OCI-LY3 (cell line): ENCODE results near the gene CD109.

Source experiments
- H2AFZ ChIP-seq: fragments of 200-600, 300-600 bp; shearing (Covaris generic); 2 replicates; pipeline ENCODE4 v1.6.0; 2014; ENCODE audit warnings: antibody characterized with exemption, low read depth, low read length
- H3K27ac ChIP-seq: fragments of 200-600, 300-600 bp; sonication (generic); 2 replicates; pipeline ENCODE4 v1.5.1; 2014; ENCODE audit warnings: mild to moderate bottlenecking, low read length, moderate library complexity, mixed read lengths
- H3K27me3 ChIP-seq: fragments of 200-600, 300-600 bp; sonication (generic); 2 replicates; pipeline ENCODE4 v1.6.1; 2014; ENCODE audit warnings: low read depth, low read length, mixed read lengths
- H3K36me3 ChIP-seq: fragments of 200-600, 300-600 bp; sonication (generic); replicated peaks from 2 replicates; pipeline ENCODE3; 2014; ENCODE audit warnings: low read depth, low read length, mixed read lengths
- H3K4me1 ChIP-seq: fragments of 300-600, 200-600 bp; sonication (generic); 2 replicates; pipeline ENCODE4 v1.6.1; 2014; ENCODE audit warnings: low read length, mixed read lengths
- H3K4me2 ChIP-seq: fragments of 200-600, 300-600 bp; sonication (generic); 2 replicates; pipeline ENCODE4 v1.6.1; 2014; ENCODE audit warnings: low read length, mixed read lengths
- H3K4me3 ChIP-seq: fragments of 300-600, 200-600 bp; sonication (generic); 2 replicates; pipeline ENCODE4 v1.5.1; 2014; ENCODE audit warnings: antibody characterized with exemption, mild to moderate bottlenecking, low read length, moderate library complexity
- H3K79me2 ChIP-seq: fragments of 300-600, 200-600 bp; shearing (Covaris generic); 2 replicates; pipeline ENCODE4 v1.6.1; 2014; ENCODE audit warnings: mild to moderate bottlenecking, low read length, mixed read lengths
- H3K9ac ChIP-seq: fragments of 300-600, 200-600 bp; shearing (Covaris generic); 2 replicates; pipeline ENCODE4 v1.6.0; 2014; ENCODE audit warnings: mild to moderate bottlenecking, low read length, moderate library complexity
- H3K9me3 ChIP-seq: fragments of 200-600, 300-600 bp; shearing (Covaris generic); 2 replicates; pipeline ENCODE4 v1.6.1; 2014; ENCODE audit warnings: low read length, mixed read lengths; ENCODE audit not compliant: insufficient read depth
- H4K20me1 ChIP-seq: fragments of 200-600, 300-600 bp; sonication (generic); 2 replicates; pipeline ENCODE4 v1.6.1; 2016; ENCODE audit warnings: low read length, mixed read lengths; ENCODE audit not compliant: insufficient read depth
- CTCF ChIP-seq: fragments of 200-600, 300-600 bp; sonication (generic); IDR thresholded peaks from 2 replicates; pipeline ENCODE4 v1.5.1; 2014; ENCODE audit warnings: antibody characterized with exemption, low read length, low read depth
- EZH2phosphoT487 ChIP-seq: fragments of 200-600 bp; shearing (Covaris generic); IDR thresholded peaks from 2 replicates; pipeline ENCODE4 v1.6.1; 2018; ENCODE audit warnings: antibody characterized with exemption, mixed run types, low read depth

CD109 gene

DNA sequence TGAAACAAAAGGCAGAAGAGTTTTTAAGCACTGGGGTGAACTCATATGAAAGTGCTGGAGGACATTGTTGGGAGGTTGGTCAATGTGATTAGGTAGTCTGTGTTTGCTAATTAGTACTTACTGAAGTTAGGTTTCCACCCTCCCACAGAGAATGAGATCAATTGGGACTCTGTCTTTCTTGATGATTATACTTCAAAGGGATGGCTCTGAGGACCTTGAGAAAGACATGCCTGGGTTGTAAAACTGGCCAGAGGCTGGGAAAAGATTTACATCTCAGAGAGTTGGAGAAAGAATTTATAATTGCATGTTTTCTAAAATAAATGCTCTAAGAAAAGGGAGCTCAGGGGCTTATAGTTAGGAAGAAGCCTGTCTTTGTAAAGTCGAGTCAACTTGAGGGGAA lies 74.0 kb downstream of the CD109 start:
- TF ChIP-seq EZH2phosphoT487 = no peak
- TF ChIP-seq CTCF = no peak
- Histone ChIP-seq H3K9me3 (no peaks in the 10 kb centered on the region), H3K9ac (no peak overlapping the region), H2AFZ (no peak overlapping the region), H3K36me3 (no peaks in the 10 kb centered on the region), H3K79me2 (no peaks in the 10 kb centered on the region), H3K27ac (no peak overlapping the region), H4K20me1 (no peaks in the 10 kb centered on the region), H3K4me1 (peaks cover 7% of the 10 kb centered on the region; the same call in 1 of the 2 replicates), H3K27me3 (no peaks in the 10 kb centered on the region), H3K4me3 (no peak overlapping the region), H3K4me2 (no peak overlapping the region)

- Histone ChIP-seq H3K4me1 (peaks cover 7% of the 10 kb centered on the region; the same call in 1 of the 2 replicates), H3K4me2 (no peak overlapping the region), H3K27ac (no peak overlapping the region), H3K79me2 (no peaks in the 10 kb centered on the region), H2AFZ (no peak overlapping the region), H3K36me3 (no peaks in the 10 kb centered on the region), H3K9me3 (no peaks in the 10 kb centered on the region), H4K20me1 (no peaks in the 10 kb centered on the region), H3K9ac (no peak overlapping the region), H3K4me3 (no peak overlapping the region), H3K27me3 (no peaks in the 10 kb centered on the region)
- TF ChIP-seq EZH2phosphoT487 (no peak), CTCF (no peak)
These were observed 78.3 kb downstream of the CD109 start for GRCh38 chr6:73774311-73774774.

DNA sequence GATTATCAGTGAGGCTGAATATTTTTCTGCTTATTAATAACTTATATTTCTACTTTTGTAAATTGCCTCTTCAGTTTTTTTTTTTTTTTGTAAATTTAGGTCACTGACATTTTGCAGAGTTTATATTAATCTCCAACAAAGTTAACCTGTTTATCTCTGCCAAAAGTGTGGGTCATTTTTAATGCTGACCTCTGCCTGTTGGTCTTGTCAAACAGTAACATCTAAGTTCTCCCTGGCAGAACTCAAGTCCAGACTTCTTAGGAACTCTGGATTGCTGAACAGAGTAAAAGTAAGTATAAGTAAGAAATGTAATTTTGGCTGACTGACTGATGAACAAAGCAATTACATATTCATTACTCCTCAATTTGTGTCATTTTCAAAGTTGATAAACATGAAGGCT lies 83.9 kb downstream of the CD109 start:
- no peak overlapping the region for H3K4me2 ChIP-seq
- no peaks in the 10 kb centered on the region for H3K9me3 ChIP-seq
- no peak overlapping the region for H2AFZ ChIP-seq
- H3K4me3 ChIP-seq = no peak overlapping the region
- H3K27ac ChIP-seq = no peak overlapping the region
- H3K4me1 ChIP-seq = no peaks in the 10 kb centered on the region
- no peaks in the 10 kb centered on the region for H4K20me1 ChIP-seq
- no peak overlapping the region for H3K9ac ChIP-seq
- TF ChIP-seq EZH2phosphoT487 (no peak), CTCF (no peak)
- H3K36me3 ChIP-seq = no peaks in the 10 kb centered on the region
- H3K27me3 ChIP-seq = no peaks in the 10 kb centered on the region
- H3K79me2 ChIP-seq = no peaks in the 10 kb centered on the region

DNA sequence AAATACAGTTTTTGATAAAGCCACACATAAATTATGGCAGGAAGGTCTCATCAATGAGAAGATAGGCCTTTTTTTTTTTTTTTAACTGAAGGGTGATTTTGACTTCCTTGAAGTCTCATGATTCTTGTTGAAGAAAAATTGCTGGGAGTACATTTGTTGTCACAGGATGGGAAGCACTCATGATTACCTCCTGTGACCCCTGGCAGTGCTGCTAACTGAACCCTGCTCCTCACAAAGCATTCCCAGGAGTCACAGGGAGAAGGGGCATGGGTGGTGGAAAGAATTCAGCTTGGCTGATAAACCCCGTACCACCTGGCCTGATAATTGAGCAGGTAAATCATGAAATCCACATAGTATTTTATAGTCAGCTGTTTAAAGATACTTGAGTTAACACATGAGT lies 86.9 kb downstream of the CD109 start:
- no peak overlapping the region for H3K27ac ChIP-seq
- H3K9me3 ChIP-seq = no peaks in the 10 kb centered on the region
- H3K4me3 ChIP-seq = no peak overlapping the region
- no peaks in the 10 kb centered on the region for H4K20me1 ChIP-seq
- no peak overlapping the region for H3K9ac ChIP-seq
- H3K4me2 ChIP-seq = no peak overlapping the region
- no peaks in the 10 kb centered on the region for H3K4me1 ChIP-seq
- no peaks in the 10 kb centered on the region for H3K79me2 ChIP-seq
- no peak overlapping the region for H2AFZ ChIP-seq
- no peak for TF ChIP-seq EZH2phosphoT487
- no peaks in the 10 kb centered on the region for H3K27me3 ChIP-seq
- no peaks in the 10 kb centered on the region for H3K36me3 ChIP-seq
